Measurements from ENCODE around the gene MEGF11. TPM values are rescaled to one million over a fixed set of nuclear protein-coding genes. Genes with fewer than 3 reads are reported as not detected.

MEGF11 gene
- polyA plus RNA-seq, 3 donors, result not detected

DNA sequence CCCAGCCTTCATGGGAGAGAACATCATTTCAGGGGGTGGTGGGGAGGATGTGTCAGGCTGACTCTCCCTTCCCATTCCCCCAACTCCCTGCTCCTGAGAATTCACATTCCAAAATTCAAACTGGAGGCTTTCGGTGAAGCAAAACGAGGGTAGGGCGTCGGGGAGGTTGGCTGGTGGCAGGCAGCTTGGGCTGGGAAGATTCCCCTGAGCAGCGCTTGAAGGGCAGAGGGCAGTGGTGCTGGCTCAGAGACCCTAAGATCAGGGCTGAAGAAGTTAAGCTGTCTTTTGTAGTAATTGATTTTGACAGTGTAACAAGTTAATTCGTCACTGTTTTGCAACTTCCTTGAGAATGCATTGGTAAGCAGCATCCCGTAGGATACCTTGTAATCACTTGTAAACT is 196.5 kb downstream of the MEGF11 start:
- H3K4me3 Mint-ChIP-seq, result no peak overlapping the region
- H3K9me3 ChIP-seq (replicated peaks in 1 of 2; ENCODE audit: control insufficient read depth in 1 of 2, insufficient read depth in 1 of 2, low read length in 2 of 2), result no peaks in the 10 kb centered on the region

DNA sequence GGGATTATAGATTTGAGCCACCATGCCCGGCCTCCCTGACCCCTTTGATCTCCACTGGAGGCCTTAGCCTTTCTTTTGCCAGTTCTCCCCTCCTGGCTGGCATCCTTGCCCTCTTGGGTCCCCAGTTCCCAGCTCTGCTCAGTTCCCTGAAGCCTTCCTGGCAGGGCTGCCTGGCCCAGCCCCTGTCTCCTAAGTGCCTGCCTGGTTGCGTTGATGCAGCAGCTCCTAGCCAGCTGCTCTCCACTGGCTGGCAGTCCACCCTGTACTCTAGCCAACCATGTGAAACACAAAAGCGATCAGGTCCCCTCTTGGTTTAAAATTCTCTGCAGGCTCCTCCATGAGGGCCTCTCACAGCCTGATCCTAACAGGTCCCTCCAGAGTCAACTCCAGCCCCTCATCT is 199.6 kb downstream of the MEGF11 start:
- Histone ChIP-seq H3K79me2 (ENCODE audit: insufficient read depth, low read length) (no peaks in the 10 kb centered on the region), H4K20me1 (ENCODE audit: insufficient read depth, low read length) (no peaks in the 10 kb centered on the region), H3K27me3 (ENCODE audit: control insufficient read depth in 2 of 2, insufficient read depth in 2 of 2, low read length in 2 of 2) (no peaks in the 10 kb centered on the region), H3K27ac (ENCODE audit: low read depth in 1 of 2, low read length in 2 of 2) (no peak overlapping the region), H3K36me3 (replicated peaks in 1 of 2; ENCODE audit: control insufficient read depth in 1 of 2, insufficient read depth in 2 of 2, low read length in 2 of 2) (no peaks in the 10 kb centered on the region), H3K9ac (ENCODE audit: insufficient read depth, low read length, poor library complexity, severe bottlenecking) (no peak overlapping the region), H3K9me3 (replicated peaks in 1 of 2; ENCODE audit: control insufficient read depth in 1 of 2, insufficient read depth in 1 of 2, low read length in 2 of 2) (no peaks in the 10 kb centered on the region), H3K4me2 (replicated peaks; ENCODE audit: extremely low read depth, low read length, poor library complexity, severe bottlenecking) (no peak overlapping the region), H2AFZ (ENCODE audit: insufficient read depth, low read depth, low read length, poor library complexity, severe bottlenecking) (no peak overlapping the region), H3K4me1 (ENCODE audit: control insufficient read depth in 1 of 2, insufficient read depth in 2 of 2, low read length in 2 of 2) (no peaks in the 10 kb centered on the region), H3K4me3 (replicated peaks in 1 of 3; ENCODE audit: low read depth in 2 of 3, low read length in 3 of 3) (no peak overlapping the region)
- no peaks in the 10 kb centered on the region for H3K36me3 Mint-ChIP-seq
- WGBS (ENCODE audit: insufficient coverage), result 88% methylated on average over 3 of the region's 3 CpGs
- H3K9me3 Mint-ChIP-seq, result no peaks in the 10 kb centered on the region
- H3K4me3 Mint-ChIP-seq, result no peak overlapping the region
- no peaks in the 10 kb centered on the region for H3K4me1 Mint-ChIP-seq
- TF ChIP-seq, protein P1, sequence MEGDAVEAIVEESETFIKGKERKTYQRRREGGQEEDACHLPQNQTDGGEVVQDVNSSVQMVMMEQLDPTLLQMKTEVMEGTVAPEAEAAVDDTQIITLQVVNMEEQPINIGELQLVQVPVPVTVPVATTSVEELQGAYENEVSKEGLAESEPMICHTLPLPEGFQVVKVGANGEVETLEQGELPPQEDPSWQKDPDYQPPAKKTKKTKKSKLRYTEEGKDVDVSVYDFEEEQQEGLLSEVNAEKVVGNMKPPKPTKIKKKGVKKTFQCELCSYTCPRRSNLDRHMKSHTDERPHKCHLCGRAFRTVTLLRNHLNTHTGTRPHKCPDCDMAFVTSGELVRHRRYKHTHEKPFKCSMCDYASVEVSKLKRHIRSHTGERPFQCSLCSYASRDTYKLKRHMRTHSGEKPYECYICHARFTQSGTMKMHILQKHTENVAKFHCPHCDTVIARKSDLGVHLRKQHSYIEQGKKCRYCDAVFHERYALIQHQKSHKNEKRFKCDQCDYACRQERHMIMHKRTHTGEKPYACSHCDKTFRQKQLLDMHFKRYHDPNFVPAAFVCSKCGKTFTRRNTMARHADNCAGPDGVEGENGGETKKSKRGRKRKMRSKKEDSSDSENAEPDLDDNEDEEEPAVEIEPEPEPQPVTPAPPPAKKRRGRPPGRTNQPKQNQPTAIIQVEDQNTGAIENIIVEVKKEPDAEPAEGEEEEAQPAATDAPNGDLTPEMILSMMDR (IDR thresholded peaks at IDR 0.05), result no peak
- DNase-seq, result no peak
- no peak overlapping the region for H3K27ac Mint-ChIP-seq
- intact Hi-C loops (cut with micrococcal nuclease), result no loop called here
- peaks cover 2 to 18% (median 9%) of the 10 kb centered on the region in 3 donors for H3K27me3 Mint-ChIP-seq (ENCODE audit: low read depth in 3 of 3)

More for the DNA sequence above, 196.5 kb downstream of the MEGF11 start:
- no peak overlapping the region for H2AFZ ChIP-seq (ENCODE audit: insufficient read depth, low read depth, low read length, poor library complexity, severe bottlenecking)
- Mint-ChIP-seq H3K9me3 (peaks cover 0 to 2% (median 0%) of the 10 kb centered on the region in 7 donors), H3K36me3 (no peaks in the 10 kb centered on the region), H3K27me3 (ENCODE audit: low read depth in 3 of 3) (peaks cover 5 to 20% (median 5%) of the 10 kb centered on the region in 3 donors), H3K4me1 (no peaks in the 10 kb centered on the region), H3K27ac (no peak overlapping the region)
- intact Hi-C loops (cut with micrococcal nuclease), result no loop called here
- no peak for DNase-seq
- H3K9ac ChIP-seq (ENCODE audit: insufficient read depth, low read length, poor library complexity, severe bottlenecking), result no peak overlapping the region
- no peaks in the 10 kb centered on the region for H3K36me3 ChIP-seq (replicated peaks in 1 of 2; ENCODE audit: control insufficient read depth in 1 of 2, insufficient read depth in 2 of 2, low read length in 2 of 2)
- 75% methylated on average over 4 of the region's 7 CpGs for WGBS (ENCODE audit: insufficient coverage)
- H3K4me2 ChIP-seq (replicated peaks; ENCODE audit: extremely low read depth, low read length, poor library complexity, severe bottlenecking), result no peak overlapping the region
- no peak overlapping the region for H3K27ac ChIP-seq (ENCODE audit: low read depth in 1 of 2, low read length in 2 of 2)
- TF ChIP-seq, protein P1 (IDR thresholded peaks at IDR 0.05), result no peak
- H3K4me1 ChIP-seq (ENCODE audit: control insufficient read depth in 1 of 2, insufficient read depth in 2 of 2, low read length in 2 of 2), result no peaks in the 10 kb centered on the region
- H3K27me3 ChIP-seq (ENCODE audit: control insufficient read depth in 2 of 2, insufficient read depth in 2 of 2, low read length in 2 of 2), result no peaks in the 10 kb centered on the region
- no peaks in the 10 kb centered on the region for H4K20me1 ChIP-seq (ENCODE audit: insufficient read depth, low read length)
- no peak overlapping the region for H3K4me3 ChIP-seq (replicated peaks in 1 of 3; ENCODE audit: low read depth in 2 of 3, low read length in 3 of 3)
- no peaks in the 10 kb centered on the region for H3K79me2 ChIP-seq (ENCODE audit: insufficient read depth, low read length)
